ENCODE results near the gene TP73.

The TP73 gene

GRCh38 chr1:3681231-3681897 is 29.0 kb downstream of the TP73 start:
- H3K4me3 ChIP-seq (ENCODE audit: low read depth, low read length) = no peak overlapping the region
- no peak for DNase-seq (ENCODE audit: low read depth)
- TF ChIP-seq CTCF (IDR thresholded peaks at IDR 0.05; ENCODE audit: low read depth, low read length, missing control alignments) = no peak
- in situ Hi-C loops (cut with HindIII; ENCODE audit: low sequenced_read_pairs) = no loop called here

DNA sequence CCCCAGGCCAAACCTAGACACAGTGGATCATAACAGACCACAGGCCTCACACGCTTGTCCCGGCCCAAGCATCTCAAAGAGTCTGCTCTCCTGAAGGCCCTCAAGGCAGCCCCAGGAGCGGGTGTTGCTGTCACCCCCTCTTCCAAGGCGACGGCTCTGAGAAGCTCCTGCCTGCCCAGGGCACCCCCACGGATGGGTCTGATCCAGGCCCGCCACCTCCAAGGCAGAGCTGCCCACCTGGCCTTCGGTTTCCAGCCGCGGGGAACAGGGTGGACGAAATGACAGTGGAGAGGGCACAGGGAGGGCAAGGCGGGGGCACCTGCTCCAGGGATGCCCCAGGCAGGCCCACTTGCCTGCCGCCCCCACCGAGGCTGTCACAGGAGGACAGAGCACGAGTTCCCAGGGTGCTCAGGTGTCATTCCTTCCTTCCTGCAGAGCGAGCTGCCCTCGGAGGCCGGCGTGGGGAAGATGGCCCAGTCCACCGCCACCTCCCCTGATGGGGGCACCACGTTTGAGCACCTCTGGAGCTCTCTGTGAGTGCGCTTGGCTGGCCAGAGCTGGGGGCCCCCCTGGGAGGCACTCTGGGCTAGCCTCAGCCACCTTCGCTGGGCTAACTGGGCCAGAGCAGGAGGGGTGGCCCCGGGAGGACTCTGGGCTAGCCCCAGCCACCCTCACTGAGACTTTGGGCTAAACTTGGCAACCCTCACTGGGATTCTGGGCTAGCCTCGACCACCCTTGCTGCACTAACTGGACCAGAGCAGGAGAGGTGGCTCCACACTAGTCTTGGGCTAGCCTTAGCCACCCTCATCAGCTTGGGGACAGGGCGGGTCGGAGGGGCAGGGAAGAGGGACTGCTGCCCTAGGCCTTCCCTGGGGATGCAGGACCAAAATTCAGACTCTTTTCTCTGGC is 29.8 kb downstream of the TP73 start:
- in situ Hi-C loops (cut with HindIII; ENCODE audit: low sequenced_read_pairs) = no loop called here
- no peak for TF ChIP-seq CTCF (IDR thresholded peaks at IDR 0.05; ENCODE audit: low read depth, low read length, missing control alignments)
- no peak for DNase-seq (ENCODE audit: low read depth)
- H3K4me3 ChIP-seq (ENCODE audit: low read depth, low read length) = no peak overlapping the region

GRCh38 chr1:3683197-3683596 is 30.9 kb downstream of the TP73 start:
- no peak for DNase-seq (ENCODE audit: low read depth)
- no peak overlapping the region for H3K4me3 ChIP-seq (ENCODE audit: low read depth, low read length)
- no peak for TF ChIP-seq CTCF (IDR thresholded peaks at IDR 0.05; ENCODE audit: low read depth, low read length, missing control alignments)
- in situ Hi-C loops (cut with HindIII; ENCODE audit: low sequenced_read_pairs) = no loop called here

DNA sequence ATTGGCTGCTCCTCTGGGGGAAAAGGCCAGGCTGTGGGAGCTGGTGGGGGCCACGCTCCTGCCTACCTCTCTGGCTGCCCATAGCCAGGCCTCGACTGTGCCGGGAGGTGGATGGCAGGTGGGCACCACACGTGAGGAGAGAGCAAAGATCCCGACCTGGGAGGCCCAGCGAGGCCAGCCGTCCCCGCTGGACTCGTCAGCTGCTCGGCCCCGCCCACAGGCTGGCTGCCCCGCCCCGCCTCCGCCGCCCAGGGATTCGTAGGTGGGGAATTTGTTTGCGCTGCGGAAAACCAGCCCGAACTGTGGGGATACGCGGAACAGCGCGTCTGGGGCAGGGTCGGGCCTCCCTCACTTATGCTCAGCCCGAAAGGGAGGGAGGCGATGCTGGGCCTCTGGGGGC is 31.7 kb downstream of the TP73 start:
- no peak for TF ChIP-seq CTCF (IDR thresholded peaks at IDR 0.05; ENCODE audit: low read depth, low read length, missing control alignments)
- H3K4me3 ChIP-seq (ENCODE audit: low read depth, low read length) = no peak overlapping the region
- no peak for DNase-seq (ENCODE audit: low read depth)
- in situ Hi-C loops (cut with HindIII; ENCODE audit: low sequenced_read_pairs) = no loop called here

DNA sequence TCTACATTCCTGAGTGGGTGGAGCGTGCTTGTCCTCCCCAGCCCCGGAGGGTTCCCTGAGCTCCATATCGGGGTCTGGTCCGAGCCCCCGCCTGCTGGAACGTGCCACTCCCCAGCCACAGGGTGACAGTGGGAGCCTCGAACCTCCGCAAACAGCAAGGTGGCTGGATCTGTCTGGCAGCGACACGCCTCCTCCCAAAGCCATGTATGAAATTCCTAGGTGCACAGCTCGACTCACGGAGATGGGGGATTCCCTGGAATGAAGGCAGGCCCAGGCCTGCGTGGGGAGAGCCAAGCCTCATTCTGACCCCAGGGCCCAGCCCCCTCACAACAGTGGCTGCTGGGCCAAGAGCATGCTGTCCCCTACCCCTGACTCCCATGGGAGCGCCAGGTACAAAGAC is 32.9 kb downstream of the TP73 start:
- in situ Hi-C loops (cut with HindIII; ENCODE audit: low sequenced_read_pairs) = no loop called here
- no peak for DNase-seq (ENCODE audit: low read depth)
- no peak for TF ChIP-seq CTCF (IDR thresholded peaks at IDR 0.05; ENCODE audit: low read depth, low read length, missing control alignments)
- no peak overlapping the region for H3K4me3 ChIP-seq (ENCODE audit: low read depth, low read length)

DNA sequence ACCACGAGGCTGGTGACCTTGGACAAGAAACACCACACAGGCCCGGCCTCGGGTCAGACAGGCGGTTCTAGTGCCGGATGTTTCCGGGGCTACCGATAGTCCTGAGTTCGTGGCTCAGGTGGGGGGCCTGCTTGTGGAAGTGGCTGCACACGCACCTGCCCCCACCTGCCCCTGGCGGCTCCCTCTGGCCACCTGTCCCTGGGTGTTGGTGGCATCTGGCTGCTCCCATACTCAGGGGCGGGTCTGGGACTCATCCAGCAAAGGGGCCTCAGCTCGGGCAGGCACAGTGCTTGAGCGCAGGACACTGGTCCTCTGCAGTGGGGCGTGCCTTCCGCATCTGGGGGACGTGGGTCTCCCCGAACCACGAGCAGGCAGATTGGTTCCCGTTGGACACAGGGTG is 33.6 kb downstream of the TP73 start:
- no peak for DNase-seq (ENCODE audit: low read depth)
- H3K4me3 ChIP-seq (ENCODE audit: low read depth, low read length) = no peak overlapping the region
- TF ChIP-seq CTCF (IDR thresholded peaks at IDR 0.05; ENCODE audit: low read depth, low read length, missing control alignments) = no peak
- in situ Hi-C loops (cut with HindIII; ENCODE audit: low sequenced_read_pairs) = no loop called here
